Stimulated activated CD8-positive, alpha-beta memory T cell treated with anti-CD3 and anti-CD28 coated beads, Interleukin-4, amount 100 ng/mL, for 24 hours (primary cell): ENCODE results near the gene PKD1.

Experiments used
- DNase-seq: peaks from one replicate; pipeline ENCODE4 v3.0.0-alpha.2; 2020; ENCODE audit warnings: low read depth

PKD1 gene

GRCh38 chr16:2071454-2072202 lies 64.1 kb downstream of the PKD1 start:
- no peak for DNase-seq

GRCh38 chr16:2070576-2071453 lies 64.9 kb downstream of the PKD1 start:
- no peak for DNase-seq

- DNase-seq: no peak
These were observed 69.6 kb downstream of the PKD1 start for GRCh38 chr16:2066139-2066538.

GRCh38 chr16:2064368-2064945 lies 71.2 kb downstream of the PKD1 start:
- DNase-seq: no peak

- no peak for DNase-seq
These were observed 71.8 kb downstream of the PKD1 start for GRCh38 chr16:2063861-2064260.

- DNase-seq: no peak
These were observed 72.9 kb downstream of the PKD1 start for GRCh38 chr16:2062801-2063200.

GRCh38 chr16:2061526-2061925 lies 74.2 kb downstream of the PKD1 start:
- DNase-seq: no peak

- DNase-seq: no peak
These were observed 74.7 kb downstream of the PKD1 start for GRCh38 chr16:2061023-2061422.

- DNase-seq: no peak
These were observed 75.4 kb downstream of the PKD1 start for GRCh38 chr16:2060346-2060745.

- no peak for DNase-seq
These were observed 76.8 kb downstream of the PKD1 start for GRCh38 chr16:2058872-2059271.

- DNase-seq: no peak
These were observed 77.3 kb downstream of the PKD1 start for GRCh38 chr16:2058420-2058819.

GRCh38 chr16:2057438-2057837 lies 78.3 kb downstream of the PKD1 start:
- DNase-seq: no peak

GRCh38 chr16:2056681-2057407 lies 78.9 kb downstream of the PKD1 start:
- DNase-seq: no peak

- DNase-seq: no peak
These were observed 79.6 kb downstream of the PKD1 start for GRCh38 chr16:2056077-2056476.

GRCh38 chr16:2054543-2055245 lies 81.0 kb downstream of the PKD1 start:
- DNase-seq: no peak

- DNase-seq: no peak
These were observed 81.8 kb downstream of the PKD1 start for GRCh38 chr16:2053897-2054296.

GRCh38 chr16:2053211-2053610 lies 82.5 kb downstream of the PKD1 start:
- DNase-seq: no peak

- DNase-seq: no peak
These were observed 87.6 kb downstream of the PKD1 start for GRCh38 chr16:2048116-2048543.

- peak; percentile 93 for DNase-seq
These were observed 88.2 kb downstream of the PKD1 start, which contains the start of the genes NTHL1 and TSC2 for GRCh38 chr16:2047330-2048115. Gene NTHL1, minus strand, starts transcription at chr16:2047834. Its CDS starts 11 bp downstream, at chr16:2047823. Gene TSC2, plus strand, starts transcription at chr16:2047985. Its CDS starts 631 bp downstream, at chr16:2048616.

- no peak for DNase-seq
These were observed 88.8 kb downstream of the PKD1 start for GRCh38 chr16:2046893-2047329.
